HG03039 (cell line): Measurements from ENCODE around the gene KCP.

ENCODE experiments used
- ATAC-seq: cut with Tn5 transposase; IDR thresholded peaks from one replicate; pipeline ENCODE4 v1.9.1; 2021; ENCODE audit warnings: mild to moderate bottlenecking, moderate library complexity; ENCODE audit not compliant: unreplicated experiment

KCP gene

GRCh38 chr7:128830231-128831177 lies 80.0 kb downstream of the KCP start, which contains the start of gene FLNC:
TSS of gene FLNC (plus strand) at chr7:128830406. CDS start at chr7:128830638, 232 bp downstream.
- no peak for ATAC-seq

- ATAC-seq: no peak
Measured at GRCh38 chr7:128829391-128830166, 80.9 kb downstream of the KCP start.

GRCh38 chr7:128827971-128828711 lies 82.4 kb downstream of the KCP start:
- ATAC-seq: no peak

GRCh38 chr7:128827248-128827958 lies 83.1 kb downstream of the KCP start:
- ATAC-seq: no peak

- ATAC-seq: no peak
Measured at GRCh38 chr7:128826916-128827247, 83.6 kb downstream of the KCP start.
